Inflammatory macrophage treated with lipopolysaccharide for 4 hours (primary cell): ENCODE results near the gene ELF4.
A peak's percentile ranks its signal among the peaks of the same experiment; 100 is the strongest.

Experiments used
- DNase-seq: peaks from one replicate; pipeline ENCODE4 v3.0.0-alpha.2; 2020

The ELF4 gene

GRCh38 chrX:130111220-130112154, 1.2 kb upstream of the ELF4 start:
- DNase-seq: no peak

DNA sequence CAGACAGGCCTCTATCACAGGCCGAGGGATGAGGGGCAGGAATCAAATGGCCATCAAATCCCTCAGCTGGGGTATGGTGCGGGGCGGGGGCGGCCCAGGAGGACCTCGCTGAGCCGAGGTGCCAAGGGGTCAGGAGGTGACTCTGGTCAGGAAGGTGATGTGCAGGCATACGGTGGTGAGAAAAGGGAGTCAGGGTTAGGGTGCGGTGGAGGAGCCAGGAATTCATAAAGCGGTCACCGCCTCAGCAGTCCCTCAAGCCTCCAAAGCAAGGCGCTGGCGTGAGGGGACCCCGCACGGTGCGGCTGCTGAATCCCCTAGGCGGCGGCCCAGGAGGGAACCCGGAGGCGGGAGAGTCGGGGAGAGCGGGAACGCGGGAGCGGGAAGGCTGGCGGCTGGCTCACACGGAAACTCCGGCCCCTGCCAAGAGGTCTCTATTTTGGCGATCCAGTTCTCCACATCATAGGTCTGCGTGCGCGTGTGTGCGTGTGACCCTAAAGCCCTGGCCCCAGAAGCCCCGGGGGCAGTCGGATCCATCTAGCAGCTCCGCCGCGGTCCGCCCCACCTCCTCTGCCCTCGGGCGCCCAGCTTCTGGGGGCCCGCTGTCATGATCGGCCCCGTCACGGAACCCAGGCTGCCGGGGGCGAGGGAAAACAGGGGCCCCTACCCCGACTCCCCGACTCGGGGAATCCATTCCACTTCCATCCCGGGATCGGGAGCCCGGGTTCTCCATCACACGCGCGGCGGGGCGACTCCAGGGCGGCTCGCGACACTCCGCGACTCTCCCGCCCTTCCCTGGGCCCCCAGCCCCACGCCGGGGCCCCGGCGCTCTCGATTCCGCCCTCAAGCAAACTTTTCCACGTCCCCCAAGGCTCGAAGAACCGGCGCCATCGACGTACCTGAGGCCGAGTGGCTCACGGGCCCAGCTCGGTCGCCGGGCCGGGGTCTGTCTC, 593 bp downstream of the ELF4 start:
- no peak for DNase-seq

- peak; percentile 77 for DNase-seq
These were observed 1.5 kb downstream of the ELF4 start for GRCh38 chrX:130108647-130109428.

GRCh38 chrX:130106071-130106470, 4.2 kb downstream of the ELF4 start:
- DNase-seq: no peak

DNA sequence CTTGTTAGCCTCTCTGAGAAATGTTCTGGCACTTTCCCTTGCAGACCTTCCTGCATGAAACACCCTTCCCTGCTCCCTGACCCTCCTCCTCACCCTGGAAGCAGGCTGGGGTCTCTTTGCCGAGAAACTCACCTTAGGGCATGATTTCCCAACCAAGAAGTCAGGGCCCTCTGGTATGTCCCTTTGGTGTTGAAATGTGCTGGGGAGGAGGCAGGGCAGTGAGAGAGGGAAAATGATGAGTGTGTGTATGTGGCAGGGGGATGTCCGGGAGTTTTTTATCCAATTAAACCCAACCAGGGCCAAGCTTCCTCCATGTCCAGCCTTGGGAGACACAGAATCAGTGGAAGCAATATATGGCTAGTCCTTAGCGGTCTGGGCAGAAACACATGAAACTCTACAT, 5.1 kb downstream of the ELF4 start:
- no peak for DNase-seq

DNA sequence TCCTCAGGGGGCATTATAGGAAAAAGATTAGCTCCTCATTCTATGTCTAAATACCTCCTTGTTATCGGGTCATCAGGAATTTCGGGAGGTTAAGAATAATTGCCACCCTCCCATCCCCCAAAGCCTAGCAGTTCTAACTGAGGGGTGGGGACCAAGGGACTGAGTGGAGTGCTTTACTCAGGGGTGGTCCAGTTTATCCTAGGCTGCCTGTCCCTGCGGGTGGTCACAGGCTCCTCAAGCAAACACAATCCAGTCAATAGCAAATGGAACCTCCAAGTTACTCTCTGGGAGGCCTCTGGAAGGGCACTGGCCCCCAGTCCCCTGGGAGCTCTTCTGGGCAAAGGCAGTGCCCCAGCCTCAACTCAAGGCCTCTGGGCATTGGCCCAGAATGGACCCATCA, 6.7 kb downstream of the ELF4 start:
- DNase-seq: no peak

- DNase-seq: no peak
These were observed 10.1 kb downstream of the ELF4 start for GRCh38 chrX:130100180-130100579.

DNA sequence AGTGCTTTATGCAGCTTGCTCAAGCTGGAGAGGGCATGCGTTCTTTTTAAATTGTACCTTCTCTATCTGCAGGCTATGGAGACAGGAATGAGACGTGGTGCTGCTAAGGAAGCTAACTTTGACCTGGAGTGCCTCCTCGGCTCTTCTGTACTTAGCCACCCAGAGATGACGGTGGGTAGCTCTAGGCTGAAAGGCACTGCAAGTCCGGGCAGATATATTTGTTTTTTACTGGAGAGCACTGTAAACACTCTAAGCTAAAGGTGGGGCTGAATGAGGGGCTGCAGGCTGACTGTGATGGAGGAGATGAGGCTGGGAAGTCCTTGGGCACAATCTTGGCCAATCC, 12.1 kb downstream of the ELF4 start:
- no peak for DNase-seq

DNA sequence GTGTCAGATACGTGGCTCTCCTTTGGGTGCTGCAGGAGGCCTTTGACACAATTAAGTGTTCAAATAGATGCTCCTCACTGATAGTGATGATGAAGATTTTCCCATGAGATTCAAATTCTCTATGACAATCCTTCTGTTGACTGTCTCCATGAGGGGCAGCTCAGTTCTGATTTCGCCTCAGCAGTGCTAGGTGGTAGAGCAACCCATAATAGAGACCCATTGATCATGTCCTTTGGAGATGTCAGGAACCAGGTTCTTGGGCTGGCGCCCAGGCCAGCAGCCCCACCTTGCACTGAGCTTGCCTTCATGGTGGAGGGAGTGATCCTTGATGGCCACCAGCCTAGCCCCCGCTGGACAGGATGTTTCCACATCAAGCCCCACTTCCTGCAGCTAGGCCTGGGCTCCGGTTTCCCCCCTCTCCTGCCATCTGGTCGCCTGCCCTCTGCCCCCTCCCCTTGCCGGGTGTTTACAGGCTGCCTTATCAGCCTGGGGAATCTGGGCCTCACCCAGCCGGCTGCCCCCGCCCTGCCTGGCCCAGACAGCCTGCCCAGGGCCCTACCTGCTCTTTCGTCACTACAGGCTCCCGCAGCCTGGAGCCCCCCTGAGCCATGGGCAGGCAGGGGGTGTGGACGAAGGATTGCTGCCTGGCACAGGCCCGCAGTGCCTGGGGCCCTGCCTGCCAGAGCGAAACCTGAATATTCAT, 12.6 kb downstream of the ELF4 start:
- DNase-seq: no peak

DNA sequence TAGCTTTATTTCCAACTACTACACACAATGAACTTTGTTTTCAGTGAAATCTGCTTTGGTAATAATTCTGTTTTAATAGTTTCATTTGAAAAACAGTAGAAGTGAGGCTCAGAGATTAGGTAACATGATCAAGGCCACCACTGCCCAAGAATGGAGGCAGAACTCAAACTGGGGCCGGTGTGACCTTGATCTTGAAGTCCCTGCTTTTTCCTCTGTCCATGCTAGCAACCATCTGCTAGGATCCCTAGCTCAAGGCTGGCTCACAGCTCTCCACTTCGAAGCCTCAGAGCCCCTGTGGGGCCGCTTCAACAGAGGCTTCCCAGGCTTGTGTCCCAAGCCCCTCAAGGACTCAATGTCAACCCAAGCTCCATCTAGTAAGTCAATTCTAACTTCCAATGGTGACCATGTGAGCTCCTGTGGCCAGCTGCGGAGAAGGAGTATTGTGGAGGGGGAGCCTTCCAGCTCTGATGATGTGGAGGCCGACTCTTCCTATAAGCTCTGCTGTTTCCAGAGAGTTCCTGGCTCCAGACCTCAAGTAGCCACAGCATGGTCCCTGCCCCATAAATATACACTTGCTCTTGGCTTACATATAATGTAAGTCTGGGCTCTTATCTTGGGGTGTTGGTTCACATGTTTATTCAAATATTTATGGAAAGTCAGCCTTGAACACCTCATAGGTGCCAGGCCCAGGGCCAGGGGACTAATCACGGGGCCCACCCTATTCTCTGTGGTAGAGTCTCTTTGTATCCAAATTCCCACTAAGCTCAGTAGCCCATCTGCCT, 14.9 kb downstream of the ELF4 start:
- no peak for DNase-seq

DNA sequence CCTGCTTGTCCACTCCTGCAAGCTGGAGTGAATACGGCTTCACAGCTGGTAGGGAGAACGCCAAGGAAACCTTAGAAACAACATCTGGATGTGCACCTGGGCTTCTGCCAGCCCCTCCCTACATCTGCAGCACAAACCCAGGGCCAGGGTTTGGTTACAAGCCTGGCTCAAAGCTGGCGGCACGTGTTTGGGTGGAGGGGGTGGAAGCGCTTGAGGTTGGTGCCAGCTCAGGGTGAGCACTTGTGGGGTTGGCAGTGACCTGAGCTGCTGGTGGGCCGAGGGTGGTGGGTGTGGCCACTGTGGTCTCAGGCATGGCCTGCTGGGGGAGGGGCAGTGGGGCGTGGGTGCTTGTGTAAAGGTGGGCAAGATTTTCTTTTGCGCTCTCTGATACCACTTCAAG, 15.6 kb downstream of the ELF4 start:
- DNase-seq: no peak

DNA sequence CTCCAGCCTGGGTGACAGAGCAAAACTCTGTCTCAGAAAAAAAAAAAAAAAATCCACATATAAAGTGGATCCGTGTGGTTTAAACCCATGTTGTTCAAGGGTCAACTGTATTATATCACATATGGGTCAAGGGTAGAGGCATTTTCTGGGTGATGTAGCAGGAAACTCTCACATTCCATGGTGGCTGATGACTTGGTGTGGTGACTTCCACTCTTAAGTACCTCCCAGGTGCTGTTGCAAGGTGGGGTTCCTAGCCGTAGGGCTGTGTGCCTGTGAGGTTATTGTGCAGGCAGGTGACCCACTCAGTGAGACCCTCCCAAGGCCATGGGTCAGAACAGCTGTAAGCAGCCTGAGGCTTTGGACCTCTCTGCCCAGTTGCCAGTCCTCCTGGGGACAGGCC, 17.0 kb downstream of the ELF4 start:
- no peak for DNase-seq

GRCh38 chrX:130091980-130092522, 18.2 kb downstream of the ELF4 start:
- peak; percentile 77 for DNase-seq

DNA sequence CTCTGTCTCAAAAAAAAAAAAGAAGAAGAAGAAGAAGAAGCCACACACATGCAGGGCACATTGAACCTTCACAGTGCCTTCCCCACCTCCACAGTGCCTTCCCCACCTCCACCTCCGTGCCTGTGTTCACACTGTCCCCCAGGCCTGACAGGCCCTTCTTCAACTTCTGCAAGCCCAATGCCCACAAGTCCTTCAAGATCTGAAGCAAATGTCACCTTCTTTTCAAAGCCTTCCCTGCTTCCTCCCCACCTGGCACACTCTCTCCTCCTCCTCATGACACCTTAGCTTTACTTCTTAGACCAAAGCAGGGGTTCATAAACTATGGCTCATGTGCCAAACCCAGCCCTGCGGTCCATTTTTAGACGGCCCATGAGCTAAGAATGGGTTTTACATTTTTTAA, 19.9 kb downstream of the ELF4 start:
- DNase-seq: no peak

DNA sequence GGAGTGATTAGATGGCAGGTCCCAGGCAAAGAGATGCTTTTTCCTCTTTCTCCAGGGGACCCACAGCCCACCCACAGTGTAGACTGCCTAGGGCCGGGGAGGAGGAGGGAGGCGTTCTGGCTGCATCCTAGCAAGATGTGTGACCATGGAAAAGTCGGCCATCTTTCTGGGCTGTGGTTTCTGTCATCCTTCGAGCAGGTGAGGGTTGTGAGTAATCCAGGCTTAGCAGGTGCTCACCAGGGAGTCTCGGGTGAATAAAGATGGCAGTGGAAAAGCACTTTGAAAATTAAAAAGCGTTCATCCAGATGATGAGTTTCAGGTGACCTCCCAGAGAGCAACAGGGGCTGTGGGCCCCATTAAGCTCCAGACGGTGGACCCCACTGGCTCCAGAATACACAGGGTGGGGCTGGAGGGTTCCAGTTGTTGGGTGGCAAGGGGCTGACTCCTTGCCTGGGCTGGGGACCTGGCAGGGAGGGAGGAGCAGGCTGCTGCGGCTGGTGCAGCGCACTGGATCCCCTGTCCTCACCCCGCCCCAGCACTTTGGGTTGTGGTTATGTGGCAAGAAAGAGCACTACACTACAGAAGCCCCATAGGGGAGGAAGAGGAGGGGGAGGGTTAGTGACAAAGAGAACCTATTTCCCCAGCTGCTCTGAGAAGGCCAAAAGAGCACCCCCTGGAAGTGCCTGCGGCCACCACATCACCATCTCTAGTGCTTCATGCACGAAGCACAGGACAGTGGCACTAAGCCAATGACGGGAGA, 23.7 kb downstream of the ELF4 start:
- DNase-seq: peak; percentile 79

DNA sequence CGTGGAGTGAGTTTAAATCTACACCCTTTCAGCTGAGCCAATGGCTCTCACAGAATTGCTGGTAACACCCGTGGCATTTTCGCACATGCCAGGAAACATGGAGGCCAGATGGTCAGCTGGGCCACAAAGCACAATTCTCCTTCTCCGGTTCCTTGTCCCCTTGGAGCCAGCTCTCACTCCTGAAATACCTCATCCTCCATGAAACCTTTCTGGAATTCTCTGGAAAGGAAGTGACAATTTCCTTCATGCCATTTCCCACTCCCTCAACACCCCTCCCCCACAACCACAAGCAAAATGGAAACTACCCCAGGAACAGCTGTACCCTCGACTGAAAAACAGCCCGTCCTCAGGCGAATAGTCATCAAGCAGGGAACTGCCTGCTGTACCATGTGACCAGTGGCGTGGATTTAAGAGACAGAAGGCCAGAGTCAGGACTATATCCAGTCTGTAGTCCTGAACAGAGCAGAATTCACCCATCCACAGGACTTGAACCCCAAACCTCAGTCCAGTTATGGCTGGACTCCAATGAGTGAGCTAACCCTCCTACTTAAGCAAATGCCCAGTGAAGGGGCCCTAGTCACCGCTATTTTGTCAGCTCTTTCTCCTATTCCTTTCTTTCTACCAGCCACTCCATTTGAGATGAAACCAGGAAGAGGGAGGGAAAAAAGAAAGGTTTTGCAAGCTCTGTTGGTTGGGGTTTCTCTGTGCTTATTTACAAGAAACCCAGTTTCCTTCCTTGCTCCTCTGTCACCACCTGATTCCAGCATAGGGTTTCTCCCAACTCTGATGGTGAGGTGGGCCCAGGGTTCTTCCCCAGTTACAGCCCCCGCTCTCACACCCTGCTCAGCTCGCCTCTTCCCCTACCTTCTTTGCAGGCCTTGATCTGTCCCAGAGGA, 24.5 kb downstream of the ELF4 start:
- DNase-seq: peak; percentile 61

GRCh38 chrX:130084631-130085237, 25.6 kb downstream of the ELF4 start:
- peak; percentile 86 for DNase-seq

DNA sequence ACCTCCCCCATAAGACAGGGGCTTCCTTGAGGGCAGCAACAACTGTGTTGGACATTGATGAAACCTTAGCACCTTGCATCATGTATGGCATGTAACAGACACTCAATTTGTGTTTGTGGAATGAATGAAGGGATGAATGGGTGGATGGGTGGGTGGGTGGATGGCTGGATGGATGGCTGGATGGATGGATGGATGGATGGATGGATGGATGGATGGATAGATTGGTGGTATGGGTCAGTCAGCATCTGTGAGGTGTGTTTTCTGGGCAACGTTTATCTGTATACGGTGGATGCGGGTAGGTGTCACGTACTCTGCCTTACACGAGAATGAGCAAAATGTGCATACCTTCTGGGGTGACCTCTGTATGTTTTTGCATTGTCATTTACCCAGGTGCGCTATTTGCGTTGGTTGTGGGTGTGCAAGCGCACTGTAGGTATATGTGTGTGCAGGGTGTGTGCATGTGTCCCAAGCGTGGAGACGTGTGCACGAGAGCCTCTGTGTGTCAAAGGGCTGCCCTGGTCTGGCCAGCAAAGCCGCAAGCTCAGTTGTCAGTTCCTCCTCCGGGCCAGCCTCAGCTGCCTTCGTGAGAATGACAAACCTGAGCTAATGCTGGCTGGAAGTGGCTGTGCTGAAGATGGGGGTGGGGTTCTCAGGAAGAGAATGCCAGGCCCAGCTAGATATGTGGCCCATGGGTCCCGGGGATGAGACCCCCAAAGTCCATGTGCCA, 26.5 kb downstream of the ELF4 start:
- DNase-seq: peak; percentile 78
